ENCODE results near the gene RIOX2. TPM values are rescaled to one million over a fixed set of nuclear protein-coding genes. Genes with fewer than 3 reads are reported as not detected.

The RIOX2 gene
- polyA plus RNA-seq, 1 donor (not counting 4 experiments of a cell fraction or from before 2014, with no cell fraction given), result 45.2 TPM

DNA sequence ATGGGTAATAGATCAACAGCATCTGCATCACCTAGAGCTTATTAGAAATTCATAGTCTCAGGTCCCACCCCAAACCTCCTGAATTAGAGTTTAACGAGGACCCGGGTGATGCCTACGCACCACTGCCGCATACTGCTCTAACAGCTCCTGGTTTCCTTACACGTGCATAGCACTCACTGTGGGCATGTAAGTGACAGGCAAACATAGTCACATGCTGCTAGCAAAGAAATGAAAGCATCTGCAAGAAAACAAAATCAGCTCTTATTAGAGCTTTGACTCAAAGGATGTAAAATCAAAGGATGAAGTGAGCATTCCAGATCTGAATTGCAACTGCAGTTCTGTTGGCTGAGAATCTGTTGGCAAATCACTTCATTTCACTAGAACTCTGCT lies 19.1 kb upstream of the RIOX2 start:
- no peaks in the 10 kb centered on the region for H3K9me3 ChIP-seq (ENCODE audit: control insufficient read depth, low read depth, low read length)
- no peak overlapping the region for H3K4me2 ChIP-seq (ENCODE audit: control insufficient read depth, extremely low read depth, insufficient read depth, low read depth, low read length)
- TF ChIP-seq, protein P1, sequence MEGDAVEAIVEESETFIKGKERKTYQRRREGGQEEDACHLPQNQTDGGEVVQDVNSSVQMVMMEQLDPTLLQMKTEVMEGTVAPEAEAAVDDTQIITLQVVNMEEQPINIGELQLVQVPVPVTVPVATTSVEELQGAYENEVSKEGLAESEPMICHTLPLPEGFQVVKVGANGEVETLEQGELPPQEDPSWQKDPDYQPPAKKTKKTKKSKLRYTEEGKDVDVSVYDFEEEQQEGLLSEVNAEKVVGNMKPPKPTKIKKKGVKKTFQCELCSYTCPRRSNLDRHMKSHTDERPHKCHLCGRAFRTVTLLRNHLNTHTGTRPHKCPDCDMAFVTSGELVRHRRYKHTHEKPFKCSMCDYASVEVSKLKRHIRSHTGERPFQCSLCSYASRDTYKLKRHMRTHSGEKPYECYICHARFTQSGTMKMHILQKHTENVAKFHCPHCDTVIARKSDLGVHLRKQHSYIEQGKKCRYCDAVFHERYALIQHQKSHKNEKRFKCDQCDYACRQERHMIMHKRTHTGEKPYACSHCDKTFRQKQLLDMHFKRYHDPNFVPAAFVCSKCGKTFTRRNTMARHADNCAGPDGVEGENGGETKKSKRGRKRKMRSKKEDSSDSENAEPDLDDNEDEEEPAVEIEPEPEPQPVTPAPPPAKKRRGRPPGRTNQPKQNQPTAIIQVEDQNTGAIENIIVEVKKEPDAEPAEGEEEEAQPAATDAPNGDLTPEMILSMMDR (optimal IDR thresholded peaks at IDR 0.05 in 1 of 3, IDR thresholded peaks at IDR 0.05 in 1 of 3, conservative IDR thresholded peaks at IDR 0.05 in 1 of 3; ENCODE audit: extremely low read depth in 1 of 3, insufficient read depth in 2 of 3, low read length in 3 of 3), result no peak
- TF ChIP-seq EZH2 (IDR thresholded peaks at IDR 0.05; ENCODE audit: low read length), result no peak
- no peaks in the 10 kb centered on the region for H3K9me1 ChIP-seq (ENCODE audit: control insufficient read depth, extremely low read depth, insufficient read depth, low read length)
- no peaks in the 10 kb centered on the region for H3K4me1 ChIP-seq (ENCODE audit: control insufficient read depth, extremely low read depth, insufficient read depth, low read length)
- no peaks in the 10 kb centered on the region for H3K27me3 ChIP-seq (ENCODE audit: control insufficient read depth, extremely low read depth, insufficient read depth, low read length)
- FAIRE-seq (no peak), DNase-seq (ENCODE audit: low read depth, low spot score) (no peak)
- no peak overlapping the region for H3K4me3 ChIP-seq (ENCODE audit: control insufficient read depth in 2 of 3, extremely low read depth in 1 of 3, insufficient read depth in 2 of 3, low read depth in 1 of 3, low read length in 3 of 3)
- no peaks in the 10 kb centered on the region for H3K79me2 ChIP-seq (ENCODE audit: control insufficient read depth, insufficient read depth, low read length)
- no peak overlapping the region for H3K27ac ChIP-seq (ENCODE audit: control insufficient read depth, insufficient read depth, low read length)
- dilution Hi-C loops (cut with MboI; ENCODE audit: extremely low pct_ligation_motif_present, low sequenced_read_pairs), result no loop called here
- no peaks in the 10 kb centered on the region for H4K20me1 ChIP-seq (ENCODE audit: control insufficient read depth, extremely low read depth, insufficient read depth, low read length)
- H3K9ac ChIP-seq (ENCODE audit: control insufficient read depth, extremely low read depth, insufficient read depth, low read length), result no peak overlapping the region
- H3K36me3 ChIP-seq (ENCODE audit: control insufficient read depth in 2 of 2, extremely low read depth in 1 of 2, insufficient read depth in 2 of 2, low read length in 2 of 2), result no peaks in the 10 kb centered on the region
- no peak overlapping the region for H2AFZ ChIP-seq (ENCODE audit: control insufficient read depth, low read length)

GRCh38 chr3:97990624-97991292 lies 18.5 kb upstream of the RIOX2 start:
- Histone ChIP-seq H3K9ac (ENCODE audit: control insufficient read depth, extremely low read depth, insufficient read depth, low read length) (no peak overlapping the region), H2AFZ (ENCODE audit: control insufficient read depth, low read length) (no peak overlapping the region), H3K27ac (ENCODE audit: control insufficient read depth, insufficient read depth, low read length) (no peak overlapping the region), H3K9me3 (ENCODE audit: control insufficient read depth, low read depth, low read length) (no peaks in the 10 kb centered on the region), H3K9me1 (ENCODE audit: control insufficient read depth, extremely low read depth, insufficient read depth, low read length) (no peaks in the 10 kb centered on the region), H4K20me1 (ENCODE audit: control insufficient read depth, extremely low read depth, insufficient read depth, low read length) (no peaks in the 10 kb centered on the region), H3K4me1 (ENCODE audit: control insufficient read depth, extremely low read depth, insufficient read depth, low read length) (no peaks in the 10 kb centered on the region), H3K4me2 (ENCODE audit: control insufficient read depth, extremely low read depth, insufficient read depth, low read depth, low read length) (no peak overlapping the region), H3K4me3 (ENCODE audit: control insufficient read depth in 2 of 3, extremely low read depth in 1 of 3, insufficient read depth in 2 of 3, low read depth in 1 of 3, low read length in 3 of 3) (no peak overlapping the region), H3K79me2 (ENCODE audit: control insufficient read depth, insufficient read depth, low read length) (no peaks in the 10 kb centered on the region), H3K27me3 (ENCODE audit: control insufficient read depth, extremely low read depth, insufficient read depth, low read length) (no peaks in the 10 kb centered on the region), H3K36me3 (ENCODE audit: control insufficient read depth in 2 of 2, extremely low read depth in 1 of 2, insufficient read depth in 2 of 2, low read length in 2 of 2) (no peaks in the 10 kb centered on the region)
- FAIRE-seq (no peak), DNase-seq (ENCODE audit: low read depth, low spot score) (no peak)
- dilution Hi-C loops (cut with MboI; ENCODE audit: extremely low pct_ligation_motif_present, low sequenced_read_pairs), result no loop called here
- no peak for TF ChIP-seq EZH2 (IDR thresholded peaks at IDR 0.05; ENCODE audit: low read length)
- TF ChIP-seq, protein P1 (optimal IDR thresholded peaks at IDR 0.05 in 1 of 3, IDR thresholded peaks at IDR 0.05 in 1 of 3, conservative IDR thresholded peaks at IDR 0.05 in 1 of 3; ENCODE audit: extremely low read depth in 1 of 3, insufficient read depth in 2 of 3, low read length in 3 of 3), result no peak
